Gastrocnemius medialis (tissue), 4 donors: Measurements from ENCODE around the gene RPS26. TPM values are rescaled to one million over a fixed set of nuclear protein-coding genes. Genes with fewer than 3 reads are reported as not detected.

ENCODE experiments used
- ATAC-seq, 2 donors: fragments of 150-250 bp; one replicate each; pipeline ENCODE4 v1.9.1; 2016
- DNase-seq, 2 donors: peaks; one replicate each; pipeline ENCODE4 v3.0.0-alpha.2; 2019
- H3K27ac ChIP-seq, 4 donors: fragments of 200-600 bp; sonication (generic); 1 replicate in 1 of 4; 2 replicates in 3 of 4; pipeline ENCODE4 v1.5.1; 2016 to 2018; ENCODE audit warnings: mild to moderate bottlenecking in 2 of 4, moderate library complexity in 1 of 4
- H3K27me3 ChIP-seq, 3 donors: fragments of 200-600 bp; sonication (generic) in 2 of 3; 1 replicate in 1 of 3; 2 replicates in 2 of 3; pipeline versions ENCODE4 v1.5.1 to v1.6.0; 2016 to 2019; ENCODE audit warnings: mild to moderate bottlenecking in 1 of 3, moderate library complexity in 1 of 3
- H3K36me3 ChIP-seq, 2 donors: fragments of 200-600 bp; sonication (generic) in 1 of 2; one replicate each; pipeline ENCODE4 v1.5.1; 2017 to 2018
- H3K4me1 ChIP-seq, 2 donors: fragments of 200-600 bp; sonication (generic) in 1 of 2; one replicate each; pipeline ENCODE4 v1.5.1; 2016 to 2017; ENCODE audit warnings: mild to moderate bottlenecking in 2 of 2
- H3K4me3 ChIP-seq, 4 donors: fragments of 200-600 bp; sonication (generic) in 3 of 4; 1 replicate in 1 of 4; 2 replicates in 3 of 4; pipeline ENCODE4 v1.5.1; 2016 to 2019; ENCODE audit warnings: mild to moderate bottlenecking in 2 of 4
- H3K9me3 ChIP-seq, 3 donors: fragments of 200-600 bp; sonication (generic) in 2 of 3; 1 replicate in 1 of 3; 2 replicates in 2 of 3; pipeline ENCODE4 v1.5.1; 2016 to 2019
- POLR2A ChIP-seq, 2 donors: fragments of 450-650 bp; IDR thresholded peaks; one replicate each; pipeline ENCODE4 v1.6.1; 2017; ENCODE audit warnings: antibody characterized with exemption in 2 of 2, mild to moderate bottlenecking in 2 of 2, moderate library complexity in 2 of 2
- in situ Hi-C, 4 donors: fragments of 200-750 bp; cut with MboI; loops; one replicate each; pipeline versions ENCODE4 v1.15.0 to v1.8.0; 2017; ENCODE audit warnings: low sequenced_read_pairs in 4 of 4
- intact Hi-C: fragments of 100-400 bp; cut with DNase I; formaldehyde crosslinking; loops from one replicate; pipeline ENCODE4 v1.15.1; 2023; ENCODE audit warnings: low total_unique reads
- total RNA-seq, 4 donors: library from RNA; depleted of rRNA; stranded (reverse); fragments of >200 nt; gene quantifications; one replicate each; pipeline versions ENCODE4 v1.1.0 to v1.2.3, GENCODE V29; 2016
- TF ChIP-seq, protein P1 (sequence below), 5 experiments: fragments of 450-650 bp in 3 of 5; fragments of 200-600 bp in 2 of 5; sonication (generic) in 2 of 5; IDR thresholded peaks in 4 of 5; conservative IDR thresholded peaks in 1 of 5; 1 replicate in 4 of 5; 2 replicates in 1 of 5; pipeline ENCODE4 v1.5.1; 2016 to 2019; ENCODE audit warnings: antibody characterized with exemption in 5 of 5, mild to moderate bottlenecking in 3 of 5, moderate library complexity in 3 of 5

RPS26 gene
- total RNA-seq, 4 donors from 2014 or later = 618 to 1,648 (median 1,209) TPM

GRCh38 chr12:56004211-56004610 is 37.5 kb upstream of the RPS26 start:
- Histone ChIP-seq H3K27ac (no peak overlapping the region), H3K9me3 (no peaks in the 10 kb centered on the region), H3K4me1 (peaks cover 7 to 10% of the 10 kb centered on the region in 2 donors), H3K36me3 (peaks cover 0 to 8% of the 10 kb centered on the region in 2 donors), H3K4me3 (no peak overlapping the region), H3K27me3 (no peaks in the 10 kb centered on the region)
- in situ Hi-C loops = no loop called here
- ATAC-seq = no peak
- no peak for DNase-seq
- no peak for TF ChIP-seq POLR2A (IDR thresholded peaks at IDR 0.05)
- TF ChIP-seq, protein P1, sequence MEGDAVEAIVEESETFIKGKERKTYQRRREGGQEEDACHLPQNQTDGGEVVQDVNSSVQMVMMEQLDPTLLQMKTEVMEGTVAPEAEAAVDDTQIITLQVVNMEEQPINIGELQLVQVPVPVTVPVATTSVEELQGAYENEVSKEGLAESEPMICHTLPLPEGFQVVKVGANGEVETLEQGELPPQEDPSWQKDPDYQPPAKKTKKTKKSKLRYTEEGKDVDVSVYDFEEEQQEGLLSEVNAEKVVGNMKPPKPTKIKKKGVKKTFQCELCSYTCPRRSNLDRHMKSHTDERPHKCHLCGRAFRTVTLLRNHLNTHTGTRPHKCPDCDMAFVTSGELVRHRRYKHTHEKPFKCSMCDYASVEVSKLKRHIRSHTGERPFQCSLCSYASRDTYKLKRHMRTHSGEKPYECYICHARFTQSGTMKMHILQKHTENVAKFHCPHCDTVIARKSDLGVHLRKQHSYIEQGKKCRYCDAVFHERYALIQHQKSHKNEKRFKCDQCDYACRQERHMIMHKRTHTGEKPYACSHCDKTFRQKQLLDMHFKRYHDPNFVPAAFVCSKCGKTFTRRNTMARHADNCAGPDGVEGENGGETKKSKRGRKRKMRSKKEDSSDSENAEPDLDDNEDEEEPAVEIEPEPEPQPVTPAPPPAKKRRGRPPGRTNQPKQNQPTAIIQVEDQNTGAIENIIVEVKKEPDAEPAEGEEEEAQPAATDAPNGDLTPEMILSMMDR (IDR thresholded peaks at IDR 0.05 in 4 of 5, conservative IDR thresholded peaks at IDR 0.05 in 1 of 5) = no peak
- intact Hi-C loops = no loop called here

GRCh38 chr12:56007564-56008559 is 33.9 kb upstream of the RPS26 start:
- Histone ChIP-seq H3K4me1 (peaks cover 7 to 10% of the 10 kb centered on the region in 2 donors), H3K27ac (peak overlapping the region; percentile 86 to 98 (median 96)), H3K27me3 (no peaks in the 10 kb centered on the region), H3K36me3 (no peaks in the 10 kb centered on the region), H3K4me3 (peak overlapping the region; percentile 89 to 99 (median 95)), H3K9me3 (no peaks in the 10 kb centered on the region)
- intact Hi-C loops (loop anchor here (1.0 kb wide), 1 partner anchor 11 kb away; the partner anchor contains the start of gene SUOX), in situ Hi-C loops (no loop called here)
- peak in 1 of 2 donors; percentile 35 for DNase-seq
- TF ChIP-seq POLR2A (IDR thresholded peaks at IDR 0.05) = no peak
- TF ChIP-seq, protein P1 (IDR thresholded peaks at IDR 0.05 in 4 of 5, conservative IDR thresholded peaks at IDR 0.05 in 1 of 5) = no peak
- ATAC-seq = peak; percentile 66 to 71

GRCh38 chr12:56010111-56010570 is 31.6 kb upstream of the RPS26 start:
- H3K4me1 ChIP-seq = peaks cover 7 to 10% of the 10 kb centered on the region in 2 donors
- in situ Hi-C loops (no loop called here), intact Hi-C loops (no loop called here)

DNA sequence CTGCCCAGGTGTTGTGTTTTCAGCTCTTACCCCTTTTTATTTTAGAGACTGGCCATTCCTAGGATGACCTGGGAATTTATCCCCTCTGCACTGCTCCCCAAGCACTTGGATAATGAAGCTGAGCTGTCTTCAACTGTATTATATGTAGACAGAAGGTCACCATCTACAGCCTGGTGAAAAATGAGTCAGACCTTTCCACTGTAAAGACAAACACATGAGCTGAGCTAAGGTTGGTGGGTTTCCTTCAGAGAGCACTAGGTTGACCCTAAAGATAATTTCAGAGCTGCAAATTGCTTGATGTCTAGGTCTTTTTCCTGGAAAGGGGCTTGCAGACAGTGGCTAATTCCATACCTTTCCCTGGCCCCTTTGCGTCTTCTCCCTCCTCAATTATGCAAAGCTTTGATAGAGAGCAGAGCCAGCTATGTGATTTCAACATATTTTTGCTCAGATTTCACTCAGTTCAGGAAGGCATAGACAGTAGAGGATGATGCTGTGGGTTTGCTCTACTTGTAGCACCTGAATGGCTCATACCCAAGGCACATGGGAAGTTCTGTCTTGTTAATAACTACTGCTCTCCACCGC is 30.1 kb upstream of the RPS26 start:
- Histone ChIP-seq H3K27ac (no peak overlapping the region), H3K4me3 (no peak overlapping the region), H3K4me1 (peaks cover 7 to 10% of the 10 kb centered on the region in 2 donors), H3K27me3 (no peaks in the 10 kb centered on the region), H3K9me3 (no peaks in the 10 kb centered on the region), H3K36me3 (no peaks in the 10 kb centered on the region)
- no peak for TF ChIP-seq POLR2A (IDR thresholded peaks at IDR 0.05)
- TF ChIP-seq, protein P1 (IDR thresholded peaks at IDR 0.05 in 4 of 5, conservative IDR thresholded peaks at IDR 0.05 in 1 of 5) = no peak
- in situ Hi-C loops = no loop called here
- DNase-seq (no peak), ATAC-seq (no peak)
- intact Hi-C loops = no loop called here

More at GRCh38 chr12:56010111-56010570, 31.6 kb upstream of the RPS26 start:
- Histone ChIP-seq H3K36me3 (no peaks in the 10 kb centered on the region), H3K27me3 (no peaks in the 10 kb centered on the region), H3K27ac (no peak overlapping the region), H3K9me3 (no peaks in the 10 kb centered on the region), H3K4me3 (no peak overlapping the region)
- no peak for DNase-seq
- no peak for ATAC-seq
- TF ChIP-seq, protein P1 (IDR thresholded peaks at IDR 0.05 in 4 of 5, conservative IDR thresholded peaks at IDR 0.05 in 1 of 5) = no peak
- no peak for TF ChIP-seq POLR2A (IDR thresholded peaks at IDR 0.05)
